ENCODE results near the gene AREL1.

Gene AREL1

DNA sequence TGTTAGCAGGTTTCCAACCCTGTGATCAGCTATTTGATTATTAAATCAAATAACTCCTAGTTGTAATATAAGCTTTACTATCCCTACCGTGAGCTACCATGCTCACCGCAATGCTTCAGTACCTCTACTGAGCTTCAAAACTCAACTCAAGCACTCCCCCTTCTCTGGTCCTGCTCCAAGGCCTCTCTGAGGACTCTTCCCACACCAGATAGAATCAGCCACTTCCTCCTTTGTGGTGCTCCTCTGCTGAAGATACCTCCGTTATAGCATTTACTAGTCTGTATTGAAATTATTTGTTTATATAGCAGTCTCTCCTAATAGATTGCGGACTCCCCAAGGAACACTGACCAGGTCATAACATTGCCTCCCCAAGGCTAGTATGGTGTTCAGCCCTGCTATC is 17.5 kb downstream of the AREL1 start:
- Histone ChIP-seq H3K9me3 (ENCODE audit: control insufficient read depth, low read length) (no peaks in the 10 kb centered on the region), H3K9ac (ENCODE audit: low read length) (no peak overlapping the region), H3K4me3 (ENCODE audit: low read length) (no peak overlapping the region), H3K4me1 (ENCODE audit: control insufficient read depth, insufficient read depth, low read length) (no peaks in the 10 kb centered on the region), H3K36me3 (ENCODE audit: control insufficient read depth, insufficient read depth, low read length) (no peaks in the 10 kb centered on the region), H3K27me3 (ENCODE audit: control insufficient read depth, insufficient read depth, low read length) (no peaks in the 10 kb centered on the region)

GRCh38 chr14:74693191-74693590 is 19.7 kb downstream of the AREL1 start:
- Histone ChIP-seq H3K9me3 (ENCODE audit: control insufficient read depth, low read length) (no peaks in the 10 kb centered on the region), H3K4me1 (ENCODE audit: control insufficient read depth, insufficient read depth, low read length) (no peaks in the 10 kb centered on the region), H3K27me3 (ENCODE audit: control insufficient read depth, insufficient read depth, low read length) (no peaks in the 10 kb centered on the region), H3K4me3 (ENCODE audit: low read length) (no peak overlapping the region), H3K9ac (ENCODE audit: low read length) (no peak overlapping the region), H3K36me3 (ENCODE audit: control insufficient read depth, insufficient read depth, low read length) (no peaks in the 10 kb centered on the region)

DNA sequence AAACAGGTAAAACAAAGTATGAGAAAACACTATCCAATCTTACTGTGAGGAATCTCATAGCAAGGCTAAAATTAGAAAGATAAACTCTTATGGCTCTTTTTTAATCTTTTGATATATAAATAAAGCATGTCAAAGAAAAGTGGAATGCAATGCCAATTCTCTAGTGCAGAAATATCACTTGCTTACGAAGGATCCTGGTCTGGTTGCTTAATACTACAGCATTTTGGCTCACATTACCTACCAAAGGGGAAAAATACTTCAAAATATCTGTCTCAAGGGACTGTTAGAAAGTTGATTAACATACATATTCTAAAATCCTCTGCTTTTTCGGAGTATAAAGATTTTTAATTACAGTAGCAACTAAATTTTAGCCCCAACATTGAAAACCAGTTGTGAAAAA is 21.4 kb downstream of the AREL1 start:
- Histone ChIP-seq H3K4me1 (ENCODE audit: control insufficient read depth, insufficient read depth, low read length) (peaks cover 6% of the 10 kb centered on the region), H3K9ac (ENCODE audit: low read length) (no peak overlapping the region), H3K9me3 (ENCODE audit: control insufficient read depth, low read length) (no peaks in the 10 kb centered on the region), H3K36me3 (ENCODE audit: control insufficient read depth, insufficient read depth, low read length) (no peaks in the 10 kb centered on the region), H3K27me3 (ENCODE audit: control insufficient read depth, insufficient read depth, low read length) (no peaks in the 10 kb centered on the region), H3K4me3 (ENCODE audit: low read length) (no peak overlapping the region)

DNA sequence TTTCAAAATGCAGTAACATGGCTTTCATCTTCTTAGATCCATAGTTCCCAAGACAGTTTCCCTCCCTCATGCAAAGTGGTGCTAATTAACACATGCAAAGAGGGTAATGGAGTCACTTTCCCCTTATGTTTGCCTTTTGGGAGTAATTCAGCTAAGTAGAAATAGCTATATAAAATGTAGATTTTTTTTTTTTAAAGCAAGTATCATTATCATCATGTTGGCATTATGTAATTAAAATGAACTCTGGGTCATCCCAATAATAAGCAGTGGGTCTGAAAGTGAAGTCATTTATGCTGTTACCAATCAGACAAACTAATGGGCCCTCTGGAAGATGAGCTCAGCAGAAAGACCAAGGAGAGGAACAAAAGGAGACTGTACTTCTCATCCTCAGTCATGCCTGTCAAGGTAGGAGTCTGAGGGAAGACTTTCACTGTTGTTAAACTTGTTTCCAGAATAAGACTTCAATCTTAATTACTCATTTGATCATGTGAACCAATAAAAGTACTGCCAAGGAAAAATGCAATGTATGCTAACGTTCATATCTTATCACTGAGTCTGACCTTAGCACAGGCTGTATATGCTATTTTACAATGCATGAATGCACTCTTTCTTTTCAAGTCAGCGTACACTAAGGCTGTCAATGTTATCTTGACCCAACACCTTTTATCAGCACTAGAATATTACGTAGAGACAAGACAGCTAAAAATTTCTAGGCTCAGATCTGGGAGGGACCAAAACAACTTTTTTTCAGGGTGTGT is 26.8 kb downstream of the AREL1 start:
- H3K9me3 ChIP-seq (ENCODE audit: control insufficient read depth, low read length): no peaks in the 10 kb centered on the region

DNA sequence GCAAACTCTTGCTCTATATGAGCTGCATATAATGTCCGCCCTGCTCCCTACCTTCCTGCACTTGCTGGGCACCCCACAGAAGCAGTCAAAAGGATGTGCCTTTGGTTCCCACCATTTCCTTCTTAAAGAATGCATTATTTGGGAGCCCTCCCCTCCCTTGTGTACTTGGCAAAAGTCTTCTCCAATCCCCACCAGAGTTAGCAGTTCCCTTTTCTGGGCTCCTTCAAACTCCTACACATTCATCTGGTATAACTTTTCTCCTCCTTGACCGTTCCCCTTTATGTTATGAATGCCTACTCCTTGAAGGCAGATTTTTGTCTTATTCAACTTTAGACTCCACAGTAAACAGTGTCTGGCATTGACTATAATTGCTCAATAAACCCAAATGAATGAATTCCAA is 27.8 kb downstream of the AREL1 start:
- no peaks in the 10 kb centered on the region for H3K9me3 ChIP-seq (ENCODE audit: control insufficient read depth, low read length)
- peaks cover 18% of the 10 kb centered on the region for H3K4me1 ChIP-seq (ENCODE audit: control insufficient read depth, insufficient read depth, low read length)
- H3K36me3 ChIP-seq (ENCODE audit: control insufficient read depth, insufficient read depth, low read length): no peaks in the 10 kb centered on the region
- H3K27me3 ChIP-seq (ENCODE audit: control insufficient read depth, insufficient read depth, low read length): no peaks in the 10 kb centered on the region
- no peak overlapping the region for H3K4me3 ChIP-seq (ENCODE audit: low read length)
- no peak overlapping the region for H3K9ac ChIP-seq (ENCODE audit: low read length)

More for the DNA sequence above, 26.8 kb downstream of the AREL1 start:
- no peaks in the 10 kb centered on the region for H3K27me3 ChIP-seq (ENCODE audit: control insufficient read depth, insufficient read depth, low read length)
- peaks cover 18% of the 10 kb centered on the region for H3K4me1 ChIP-seq (ENCODE audit: control insufficient read depth, insufficient read depth, low read length)
- no peaks in the 10 kb centered on the region for H3K36me3 ChIP-seq (ENCODE audit: control insufficient read depth, insufficient read depth, low read length)
- no peak overlapping the region for H3K4me3 ChIP-seq (ENCODE audit: low read length)
- no peak overlapping the region for H3K9ac ChIP-seq (ENCODE audit: low read length)

DNA sequence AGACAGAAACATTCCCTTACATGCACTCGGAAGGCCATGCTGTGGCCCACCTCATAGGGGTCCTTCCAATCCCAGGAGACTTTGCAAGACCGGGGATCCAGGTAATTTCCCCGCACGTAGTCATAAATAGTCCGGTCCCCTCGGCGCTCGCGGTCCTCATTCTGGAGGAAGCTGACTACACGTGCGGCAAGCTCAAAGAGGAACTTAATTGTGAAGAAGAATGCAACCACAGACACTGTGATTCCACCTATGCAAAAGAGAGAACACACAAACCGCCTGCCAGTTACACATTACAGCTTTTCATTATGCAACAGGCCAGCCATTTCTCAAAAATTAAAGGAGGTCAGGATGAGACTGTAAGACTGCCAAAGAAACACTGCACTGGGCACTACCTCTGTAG is 28.4 kb downstream of the AREL1 start:
- Histone ChIP-seq H3K9ac (ENCODE audit: low read length) (no peak overlapping the region), H3K9me3 (ENCODE audit: control insufficient read depth, low read length) (no peaks in the 10 kb centered on the region), H3K4me3 (ENCODE audit: low read length) (no peak overlapping the region), H3K36me3 (ENCODE audit: control insufficient read depth, insufficient read depth, low read length) (no peaks in the 10 kb centered on the region), H3K27me3 (ENCODE audit: control insufficient read depth, insufficient read depth, low read length) (no peaks in the 10 kb centered on the region), H3K4me1 (ENCODE audit: control insufficient read depth, insufficient read depth, low read length) (peaks cover 18% of the 10 kb centered on the region)

DNA sequence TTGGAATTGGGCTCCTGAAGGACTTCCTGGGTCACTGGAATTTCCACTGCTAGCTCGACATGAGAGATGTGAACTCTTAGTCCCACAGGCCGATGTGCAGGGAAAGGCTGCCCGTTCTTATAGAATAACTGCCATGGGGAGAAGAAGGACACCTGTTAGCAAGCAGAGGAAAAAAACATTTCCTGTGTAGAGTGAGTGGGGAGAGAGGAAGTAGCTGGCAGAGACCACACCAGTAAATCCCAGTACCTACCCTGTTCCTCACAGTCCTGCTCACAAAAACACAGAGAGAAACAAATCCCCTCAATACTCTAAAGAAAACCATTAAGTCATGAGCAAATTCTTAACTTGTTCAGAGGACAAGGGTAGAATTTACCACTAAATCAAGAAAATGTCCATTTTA is 29.5 kb downstream of the AREL1 start:
- Histone ChIP-seq H3K4me1 (ENCODE audit: control insufficient read depth, insufficient read depth, low read length) (peaks cover 18% of the 10 kb centered on the region), H3K27me3 (ENCODE audit: control insufficient read depth, insufficient read depth, low read length) (no peaks in the 10 kb centered on the region), H3K36me3 (ENCODE audit: control insufficient read depth, insufficient read depth, low read length) (no peaks in the 10 kb centered on the region), H3K9ac (ENCODE audit: low read length) (no peak overlapping the region), H3K9me3 (ENCODE audit: control insufficient read depth, low read length) (no peaks in the 10 kb centered on the region), H3K4me3 (ENCODE audit: low read length) (no peak overlapping the region)

DNA sequence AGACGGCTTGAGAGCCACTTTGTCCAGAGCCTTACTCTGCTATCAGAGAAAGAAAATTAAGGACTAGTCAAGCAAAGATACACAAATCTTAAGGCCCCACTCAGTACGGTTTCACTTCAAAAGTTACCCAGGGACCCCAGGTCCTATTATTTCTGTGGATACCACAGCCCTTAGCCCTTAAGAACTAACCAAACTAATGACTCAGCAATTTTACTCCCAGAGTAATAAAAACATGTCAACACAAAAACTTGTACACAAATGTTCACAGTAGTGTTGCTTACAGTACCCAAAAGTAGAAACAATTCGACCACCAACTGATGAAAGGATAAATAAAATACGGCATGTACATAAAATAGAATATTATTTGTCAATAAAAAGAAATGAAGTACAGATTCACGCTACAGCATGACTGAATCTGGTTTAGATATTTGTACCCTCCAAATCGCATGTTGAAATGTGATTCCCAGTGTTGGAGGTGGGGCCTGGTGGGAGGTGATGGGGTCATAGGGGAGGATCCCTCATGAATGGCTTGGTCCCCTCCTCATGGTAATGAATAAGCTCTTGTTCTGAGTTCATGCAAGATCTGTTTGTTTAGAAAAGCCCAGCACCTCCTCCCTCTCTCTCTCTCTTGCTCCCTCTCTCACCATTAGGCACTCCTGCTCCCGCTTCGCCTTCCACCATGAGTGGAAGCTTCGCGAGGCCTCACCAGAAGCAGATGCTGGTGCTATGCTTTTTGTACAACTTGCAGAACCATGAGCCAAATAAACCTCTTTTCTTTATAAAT is 30.5 kb downstream of the AREL1 start:
- Histone ChIP-seq H3K9ac (ENCODE audit: low read length) (no peak overlapping the region), H3K36me3 (ENCODE audit: control insufficient read depth, insufficient read depth, low read length) (no peaks in the 10 kb centered on the region), H3K4me3 (ENCODE audit: low read length) (no peak overlapping the region), H3K27me3 (ENCODE audit: control insufficient read depth, insufficient read depth, low read length) (no peaks in the 10 kb centered on the region), H3K9me3 (ENCODE audit: control insufficient read depth, low read length) (no peaks in the 10 kb centered on the region), H3K4me1 (ENCODE audit: control insufficient read depth, insufficient read depth, low read length) (peaks cover 18% of the 10 kb centered on the region)

- H3K36me3 ChIP-seq (ENCODE audit: control insufficient read depth, insufficient read depth, low read length): peaks cover 14% of the 10 kb centered on the region
- H3K4me1 ChIP-seq (ENCODE audit: control insufficient read depth, insufficient read depth, low read length): no peaks in the 10 kb centered on the region
Measured at GRCh38 chr14:74675219-74675618, 37.7 kb downstream of the AREL1 start.

DNA sequence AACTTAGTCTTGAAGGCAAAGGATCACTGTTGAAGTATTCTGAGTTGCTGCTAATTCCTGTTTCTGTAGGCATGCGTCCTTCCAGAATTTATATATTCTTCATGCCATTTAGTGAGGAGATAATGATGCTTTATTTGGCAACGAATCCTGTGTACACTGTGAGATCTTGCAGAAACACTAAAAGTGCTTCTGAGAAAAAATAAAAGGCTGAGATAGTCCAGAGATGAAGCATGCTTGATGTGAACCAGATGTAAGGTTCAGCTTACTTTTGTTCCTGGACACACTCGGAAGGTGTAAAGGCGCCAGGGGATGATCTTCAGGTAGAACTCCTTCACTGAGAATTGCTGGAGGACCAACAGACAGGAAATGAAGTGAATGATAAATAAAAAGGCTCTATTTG is 39.1 kb downstream of the AREL1 start:
- Histone ChIP-seq H3K4me3 (ENCODE audit: low read length) (no peak overlapping the region), H3K36me3 (ENCODE audit: control insufficient read depth, insufficient read depth, low read length) (peaks cover 23% of the 10 kb centered on the region), H3K27me3 (ENCODE audit: control insufficient read depth, insufficient read depth, low read length) (no peaks in the 10 kb centered on the region), H3K9ac (ENCODE audit: low read length) (no peak overlapping the region), H3K9me3 (ENCODE audit: control insufficient read depth, low read length) (no peaks in the 10 kb centered on the region), H3K4me1 (ENCODE audit: control insufficient read depth, insufficient read depth, low read length) (no peaks in the 10 kb centered on the region)

More at GRCh38 chr14:74675219-74675618, 37.7 kb downstream of the AREL1 start:
- H3K4me3 ChIP-seq (ENCODE audit: low read length): no peak overlapping the region
- no peaks in the 10 kb centered on the region for H3K27me3 ChIP-seq (ENCODE audit: control insufficient read depth, insufficient read depth, low read length)
- H3K9me3 ChIP-seq (ENCODE audit: control insufficient read depth, low read length): no peaks in the 10 kb centered on the region
- no peak overlapping the region for H3K9ac ChIP-seq (ENCODE audit: low read length)

DNA sequence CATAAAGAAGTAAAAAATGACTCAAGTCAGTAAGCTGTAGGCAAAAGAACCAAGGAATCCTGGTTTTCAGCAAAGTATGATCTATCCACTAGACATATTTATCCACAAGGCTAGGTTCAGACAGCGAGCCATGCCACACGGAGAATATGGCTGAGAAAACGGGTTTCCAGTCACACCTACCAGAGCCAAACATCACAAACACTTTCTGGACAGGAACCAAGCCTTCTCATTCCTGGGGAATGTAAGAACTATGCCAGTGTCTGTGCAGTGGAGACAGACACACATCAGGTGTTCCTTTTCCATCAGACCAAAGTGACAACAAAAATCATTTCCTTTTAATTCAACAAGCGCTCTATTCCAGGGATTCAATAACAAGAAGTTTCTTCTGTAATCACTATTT is 41.1 kb downstream of the AREL1 start:
- Histone ChIP-seq H3K4me3 (ENCODE audit: low read length) (no peak overlapping the region), H3K36me3 (ENCODE audit: control insufficient read depth, insufficient read depth, low read length) (peaks cover 24% of the 10 kb centered on the region), H3K9me3 (ENCODE audit: control insufficient read depth, low read length) (no peaks in the 10 kb centered on the region), H3K4me1 (ENCODE audit: control insufficient read depth, insufficient read depth, low read length) (no peaks in the 10 kb centered on the region), H3K27me3 (ENCODE audit: control insufficient read depth, insufficient read depth, low read length) (no peaks in the 10 kb centered on the region), H3K9ac (ENCODE audit: low read length) (no peak overlapping the region)

- H3K27me3 ChIP-seq (ENCODE audit: control insufficient read depth, insufficient read depth, low read length): no peaks in the 10 kb centered on the region
- H3K9me3 ChIP-seq (ENCODE audit: control insufficient read depth, low read length): no peaks in the 10 kb centered on the region
- H3K4me3 ChIP-seq (ENCODE audit: low read length): no peak overlapping the region
- peaks cover 24% of the 10 kb centered on the region for H3K36me3 ChIP-seq (ENCODE audit: control insufficient read depth, insufficient read depth, low read length)
- no peak overlapping the region for H3K9ac ChIP-seq (ENCODE audit: low read length)
- no peaks in the 10 kb centered on the region for H3K4me1 ChIP-seq (ENCODE audit: control insufficient read depth, insufficient read depth, low read length)
Measured at GRCh38 chr14:74670726-74671411, 42.0 kb downstream of the AREL1 start.

Measured in mucosa of stomach (tissue), 1 donor.